K562 (cell line): Measurements from ENCODE around the gene ABCA13. TPM values are rescaled to one million over a fixed set of nuclear protein-coding genes. Genes with fewer than 3 reads are reported as not detected.

Source experiments
- ATAC-seq: fragments of 200-7000 bp; cut with Tn5 transposase; 3 replicates; pipeline ENCODE4 v1.9.1; 2020; ENCODE audit warnings: moderate library complexity
- BruUV-seq: library from RNA; stranded (reverse); fragments of 400-500 nt; replicated peaks from 2 replicates; lab custom pipeline; 2021; lab: Mats Ljungman, UMichigan
- CTCF ChIA-PET: fragments of 300-600 bp; formaldehyde crosslinking; extraction: SDS; loops from one replicate; lab custom pipeline; 2021; ENCODE audit warnings: low intra/inter-chr PET ratio; lab: Yijun Ruan, JAX
- POLR2A ChIA-PET: fragments of 300-600, 350-650 bp; sonication (Branson Sonifier 250); formaldehyde crosslinking; extraction: SDS; loops from one replicate; lab custom pipeline; 2021; ENCODE audit warnings: antibody characterized with exemption, inconsistent platforms; lab: Yijun Ruan, JAX
- DNase-seq, 4 experiments: peaks; one replicate each; pipeline versions ENCODE4 v3.0.0 to v3.0.0-alpha.2; 2011 to 2018; ENCODE audit warnings: low spot score in 3 of 4, mixed read lengths in 3 of 4; ENCODE audit errors: extremely low read depth in 1 of 4
- FAIRE-seq: peaks from 2 replicates; lab custom pipeline; 2011; peaks lifted over from hg19 to GRCh38; lab: Jason Lieb, UNC
- H2AFZ ChIP-seq: 2 replicates; pipeline ENCODE4 v1.6.0; 2011; ENCODE audit warnings: low read depth, low read length, control low read depth, inconsistent platforms
- H3K27ac ChIP-seq: fragments of 200-600 bp; 3 replicates; pipeline ENCODE4 v1.8.0; 2011; ENCODE audit warnings: low read depth, mild to moderate bottlenecking, control low read depth, inconsistent platforms, low read length, moderate library complexity, mixed read lengths; ENCODE audit errors: extremely low read depth
- H3K27me3 ChIP-seq, 2 experiments: fragments of 300-600 bp in 1 of 2; 2 replicates in 1 of 2; 3 replicates in 1 of 2; pipeline versions ENCODE4 v1.6.0 to v1.8.0; 2011; ENCODE audit warnings: inconsistent platforms in 2 of 2, low read length in 2 of 2, mild to moderate bottlenecking in 1 of 2, mixed read lengths in 1 of 2, moderate library complexity in 1 of 2; ENCODE audit not compliant: control insufficient read depth in 2 of 2, insufficient read depth in 2 of 2
- H3K36me3 ChIP-seq: fragments of 300-600 bp; 3 replicates; pipeline ENCODE4 v1.8.0; 2011; ENCODE audit warnings: mild to moderate bottlenecking, low read length, inconsistent platforms; ENCODE audit not compliant: control insufficient read depth, insufficient read depth
- H3K4me1 ChIP-seq, 2 experiments: fragments of 200-600 bp in 1 of 2; replicated peaks in 1 of 2; 2 replicates in 1 of 2; 3 replicates in 1 of 2; pipeline versions ENCODE4 v1.5.1 to v1.8.0; 2011; ENCODE audit warnings: inconsistent platforms in 2 of 2, low read length in 2 of 2, mild to moderate bottlenecking in 1 of 2, mixed read lengths in 1 of 2, moderate library complexity in 1 of 2; ENCODE audit not compliant: control insufficient read depth in 2 of 2, insufficient read depth in 2 of 2
- H3K4me2 ChIP-seq: 2 replicates; pipeline ENCODE4 v1.6.1; 2011; ENCODE audit warnings: low read length, control low read depth, inconsistent platforms, mixed read lengths; ENCODE audit not compliant: insufficient read depth
- H3K4me3 ChIP-seq: fragments of 200-600 bp; sonication (generic), shearing (Covaris generic); 2 replicates; pipeline ENCODE4 v1.5.1; 2016; ENCODE audit warnings: control low read depth, inconsistent platforms
- H3K79me2 ChIP-seq: fragments of 200-600 bp; 3 replicates; pipeline ENCODE4 v1.8.0; 2011; ENCODE audit warnings: low read length, inconsistent platforms; ENCODE audit not compliant: control insufficient read depth, insufficient read depth
- H3K9ac ChIP-seq, 2 experiments: 2 replicates each; pipeline versions ENCODE4 v1.6.0 to v1.6.1; 2011; ENCODE audit warnings: low read depth in 2 of 2, low read length in 2 of 2, control low read depth in 1 of 2, inconsistent platforms in 1 of 2, mild to moderate bottlenecking in 1 of 2, mixed read lengths in 1 of 2; ENCODE audit not compliant: insufficient read depth in 1 of 2
- H3K9me1 ChIP-seq: one replicate; pipeline ENCODE4 v1.6.0; 2011; ENCODE audit warnings: inconsistent platforms, mild to moderate bottlenecking, low read length, moderate library complexity; ENCODE audit not compliant: control insufficient read depth, insufficient read depth
- H3K9me3 ChIP-seq: replicated peaks from 2 replicates; pipeline ENCODE4 v1.5.1; 2011; ENCODE audit warnings: low read depth, low read length, inconsistent platforms; ENCODE audit not compliant: control insufficient read depth, insufficient read depth
- H4K20me1 ChIP-seq: replicated peaks from 2 replicates; pipeline ENCODE4 v1.6.1; 2011; ENCODE audit warnings: low read length, inconsistent platforms, mixed read lengths; ENCODE audit not compliant: control insufficient read depth, insufficient read depth
- KAT8 ChIP-seq: fragments of 450-650 bp; IDR thresholded peaks from 2 replicates; pipeline ENCODE4 v1.6.1; 2016; ENCODE audit warnings: low read depth, mild to moderate bottlenecking
- MED1 ChIP-seq: sonication (generic); formaldehyde crosslinking; IDR thresholded peaks from 2 replicates; pipeline ENCODE4 v1.8.1; 2023; ENCODE audit warnings: missing genetic modification reagents, borderline replicate concordance
- MYNN ChIP-seq, 2 experiments: sonication (generic); formaldehyde crosslinking in 1 of 2; IDR thresholded peaks; 2 replicates each; pipeline versions ENCODE4 v1.5.0 to v1.6.1; 2016 to 2020; ENCODE audit warnings: antibody characterized with exemption in 1 of 2, missing genetic modification reagents in 1 of 2
- POLR2A ChIP-seq: fragments of 450-650 bp; conservative IDR thresholded peaks from 2 replicates; pipeline ENCODE4 v1.6.1; 2016
- SMARCE1 ChIP-seq: fragments of 450-650 bp; IDR thresholded peaks from 2 replicates; pipeline ENCODE4 v1.7.1; 2016; ENCODE audit warnings: mild to moderate bottlenecking
- SRSF9 ChIP-seq: fragments of 200-400 bp; formaldehyde crosslinking; IDR thresholded peaks from 2 replicates; pipeline ENCODE4 v1.6.1; 2017; ENCODE audit warnings: low read depth, low read length, borderline replicate concordance
- STAT5B ChIP-seq: fragments of 250-450 bp; sonication (Bioruptor Pico); IDR thresholded peaks from 2 replicates; pipeline ENCODE4 v1.8.0; 2021; ENCODE audit warnings: mild to moderate bottlenecking, inconsistent platforms
- ZC3H4 ChIP-seq: sonication (generic); formaldehyde crosslinking; IDR thresholded peaks from 2 replicates; pipeline ENCODE4 v1.9.0; 2021; ENCODE audit warnings: missing genetic modification reagents, borderline replicate concordance
- ZNF766 ChIP-seq: fragments of 200-800 bp; sonication (Bioruptor generic); conservative IDR thresholded peaks from 2 replicates; pipeline ENCODE4 v1.6.1; 2016; ENCODE audit warnings: missing genetic modification characterization, missing compliant biosample characterization
- WGBS: fragments of 100-300 bp; shearing (Covaris generic); methylation state at CpG from one replicate; pipeline ENCODE4 v1.1.6; 2016; ENCODE audit warnings: low coverage, mixed read lengths; ENCODE audit not compliant: insufficient coverage; ENCODE audit errors: missing lambda C conversion rate; 5-methylcytosine and 5-hydroxymethylcytosine counted together
- in situ Hi-C: fragments of 300-500 bp; cut with MboI; formaldehyde crosslinking; loops from 4 replicates; pipeline ENCODE4 v1.15.0; 2018; ENCODE audit warnings: inconsistent platforms, mixed read lengths
- intact Hi-C: fragments of 100-400 bp; cut with micrococcal nuclease; formaldehyde crosslinking; loops from 2 replicates; pipeline ENCODE4 v1.14.2; 2022
- polyA plus RNA-seq, 8 experiments: library from polyadenylated mRNA; depleted of rRNA in 4 of 8; stranded (reverse) in 5 of 8; unstranded in 3 of 8; fragments of >200 nt; fragmentation: Nextera tagmentation in 2 of 8; fragmentation: Illumina TruSeq in 1 of 8; extraction: Ambion mirVana in 2 of 8; extraction: Trizol in 1 of 8; gene quantifications; 2 replicates each; pipeline versions ENCODE4 v1.2.1 to v1.2.3, GENCODE V29; 2011 to 2014; ENCODE audit warnings: inconsistent platforms in 1 of 8, missing spikeins in 1 of 8
- total RNA-seq, 7 experiments: library from RNA; depleted of rRNA in 6 of 7; stranded (reverse); fragments of >200 nt in 6 of 7; fragmentation: Illumina TruSeq in 2 of 7; extraction: Trizol in 2 of 7; gene quantifications; 2 replicates each; pipeline versions ENCODE4 v1.2.1 to v1.2.3, GENCODE V29; 2011 to 2021; ENCODE audit warnings: low replicate concordance in 1 of 7
- TF ChIP-seq, protein P1 (sequence below): fragments of 450-650 bp; IDR thresholded peaks from 2 replicates; pipeline ENCODE4 v1.6.1; 2017; ENCODE audit warnings: antibody characterized with exemption, mild to moderate bottlenecking
- TF ChIP-seq, protein P2 (sequence below): IDR thresholded peaks from 2 replicates; pipeline ENCODE4 v1.6.1; 2016; ENCODE audit warnings: missing genetic modification characterization, missing compliant biosample characterization

The ABCA13 gene
- total and polyA plus RNA-seq, 9 of the 15 experiments (the other 6 are each of a cell fraction or from before 2014, with no cell fraction given), result 0.14 to 1.5 (median 0.38) TPM

DNA sequence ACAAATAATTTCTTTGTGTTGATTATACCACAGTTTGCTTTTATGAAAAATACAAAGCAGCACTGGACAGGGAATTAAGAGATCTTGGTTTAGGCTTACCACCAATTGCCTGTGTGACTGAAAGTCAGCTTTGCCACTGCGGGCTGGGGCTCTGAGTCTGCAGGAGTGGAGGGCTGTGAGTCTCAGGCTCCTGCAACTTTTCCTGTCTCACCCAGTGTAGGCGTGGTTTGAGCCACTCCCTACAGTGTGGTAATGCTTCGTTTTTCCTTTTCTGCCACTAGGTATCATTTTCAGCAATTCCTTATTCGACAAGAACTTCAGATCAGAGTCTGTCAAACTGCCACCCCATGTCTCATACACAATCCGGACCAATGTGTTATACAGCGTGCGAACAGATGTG, 180.6 kb downstream of the ABCA13 start:
- CTCF ChIA-PET, result no interaction called here
- Histone ChIP-seq H3K9me1 (no peaks in the 10 kb centered on the region), H3K4me2 (no peak overlapping the region), H3K9me3 (no peaks in the 10 kb centered on the region), H3K27me3 (no peaks in the 10 kb centered on the region), H3K4me1 (no peaks in the 10 kb centered on the region), H3K27ac (no peak overlapping the region), H2AFZ (no peak overlapping the region), H3K79me2 (no peaks in the 10 kb centered on the region), H3K4me3 (no peak overlapping the region), H3K36me3 (no peaks in the 10 kb centered on the region), H4K20me1 (no peaks in the 10 kb centered on the region), H3K9ac (no peak overlapping the region)
- no peak for TF ChIP-seq POLR2A
- no peak for TF ChIP-seq SMARCE1
- no peak for TF ChIP-seq STAT5B (CRISPR knock-in tag)
- no peak for TF ChIP-seq ZC3H4 (CRISPR knock-in tag)
- no peak for TF ChIP-seq ZNF766
- no peak for TF ChIP-seq MED1
- no peak for TF ChIP-seq SRSF9
- TF ChIP-seq MYNN (IDR thresholded peaks at IDR 0.05), result no peak
- TF ChIP-seq MYNN (CRISPR knock-in tag; IDR thresholded peaks at IDR 0.05), result no peak
- TF ChIP-seq, protein P1, sequence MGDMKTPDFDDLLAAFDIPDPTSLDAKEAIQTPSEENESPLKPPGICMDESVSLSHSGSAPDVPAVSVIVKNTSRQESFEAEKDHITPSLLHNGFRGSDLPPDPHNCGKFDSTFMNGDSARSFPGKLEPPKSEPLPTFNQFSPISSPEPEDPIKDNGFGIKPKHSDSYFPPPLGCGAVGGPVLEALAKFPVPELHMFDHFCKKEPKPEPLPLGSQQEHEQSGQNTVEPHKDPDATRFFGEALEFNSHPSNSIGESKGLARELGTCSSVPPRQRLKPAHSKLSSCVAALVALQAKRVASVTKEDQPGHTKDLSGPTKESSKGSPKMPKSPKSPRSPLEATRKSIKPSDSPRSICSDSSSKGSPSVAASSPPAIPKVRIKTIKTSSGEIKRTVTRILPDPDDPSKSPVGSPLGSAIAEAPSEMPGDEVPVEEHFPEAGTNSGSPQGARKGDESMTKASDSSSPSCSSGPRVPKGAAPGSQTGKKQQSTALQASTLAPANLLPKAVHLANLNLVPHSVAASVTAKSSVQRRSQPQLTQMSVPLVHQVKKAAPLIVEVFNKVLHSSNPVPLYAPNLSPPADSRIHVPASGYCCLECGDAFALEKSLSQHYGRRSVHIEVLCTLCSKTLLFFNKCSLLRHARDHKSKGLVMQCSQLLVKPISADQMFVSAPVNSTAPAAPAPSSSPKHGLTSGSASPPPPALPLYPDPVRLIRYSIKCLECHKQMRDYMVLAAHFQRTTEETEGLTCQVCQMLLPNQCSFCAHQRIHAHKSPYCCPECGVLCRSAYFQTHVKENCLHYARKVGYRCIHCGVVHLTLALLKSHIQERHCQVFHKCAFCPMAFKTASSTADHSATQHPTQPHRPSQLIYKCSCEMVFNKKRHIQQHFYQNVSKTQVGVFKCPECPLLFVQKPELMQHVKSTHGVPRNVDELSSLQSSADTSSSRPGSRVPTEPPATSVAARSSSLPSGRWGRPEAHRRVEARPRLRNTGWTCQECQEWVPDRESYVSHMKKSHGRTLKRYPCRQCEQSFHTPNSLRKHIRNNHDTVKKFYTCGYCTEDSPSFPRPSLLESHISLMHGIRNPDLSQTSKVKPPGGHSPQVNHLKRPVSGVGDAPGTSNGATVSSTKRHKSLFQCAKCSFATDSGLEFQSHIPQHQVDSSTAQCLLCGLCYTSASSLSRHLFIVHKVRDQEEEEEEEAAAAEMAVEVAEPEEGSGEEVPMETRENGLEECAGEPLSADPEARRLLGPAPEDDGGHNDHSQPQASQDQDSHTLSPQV, result no peak
- TF ChIP-seq, protein P2, sequence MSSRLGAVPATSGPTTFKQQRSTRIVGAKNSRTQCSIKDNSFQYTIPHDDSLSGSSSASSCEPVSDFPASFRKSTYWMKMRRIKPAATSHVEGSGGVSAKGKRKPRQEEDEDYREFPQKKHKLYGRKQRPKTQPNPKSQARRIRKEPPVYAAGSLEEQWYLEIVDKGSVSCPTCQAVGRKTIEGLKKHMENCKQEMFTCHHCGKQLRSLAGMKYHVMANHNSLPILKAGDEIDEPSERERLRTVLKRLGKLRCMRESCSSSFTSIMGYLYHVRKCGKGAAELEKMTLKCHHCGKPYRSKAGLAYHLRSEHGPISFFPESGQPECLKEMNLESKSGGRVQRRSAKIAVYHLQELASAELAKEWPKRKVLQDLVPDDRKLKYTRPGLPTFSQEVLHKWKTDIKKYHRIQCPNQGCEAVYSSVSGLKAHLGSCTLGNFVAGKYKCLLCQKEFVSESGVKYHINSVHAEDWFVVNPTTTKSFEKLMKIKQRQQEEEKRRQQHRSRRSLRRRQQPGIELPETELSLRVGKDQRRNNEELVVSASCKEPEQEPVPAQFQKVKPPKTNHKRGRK (tag), result no peak
- TF ChIP-seq KAT8, result no peak
- DNase-seq, result no peak
- ATAC-seq, result no peak
- BruUV-seq, result no TSS peak
- in situ Hi-C loops (no loop called here), intact Hi-C loops (no loop called here)
- 0% methylated on average over 7 of the region's 7 CpGs for WGBS
- FAIRE-seq, result no peak
- POLR2A ChIA-PET, result no interaction called here
